GM12878 (cell line): ENCODE results near the gene B3GNT2. TPM values are rescaled to one million over a fixed set of nuclear protein-coding genes. Genes with fewer than 3 reads are reported as not detected.
A peak's percentile ranks its signal among the peaks of the same experiment; 100 is the strongest.

Experiments
- ATAC-seq: fragments of 200-7000 bp; cut with Tn5 transposase; 3 replicates; pipeline ENCODE4 v1.9.1; 2020; ENCODE audit warnings: mild to moderate bottlenecking, moderate library complexity
- BruUV-seq: library from RNA; stranded (reverse); fragments of 400-500 nt; replicated peaks from 2 replicates; lab custom pipeline; 2021; lab: Mats Ljungman, UMichigan
- CTCF ChIA-PET: fragments of 300-600 bp; sonication (Branson Sonifier 250); formaldehyde crosslinking; extraction: SDS; loops from one replicate; lab custom pipeline; 2021; ENCODE audit warnings: inconsistent platforms; lab: Yijun Ruan, JAX
- POLR2A ChIA-PET: fragments of 350-600 bp; formaldehyde crosslinking; extraction: SDS; loops from one replicate; lab custom pipeline; 2021; ENCODE audit warnings: inconsistent platforms; lab: Charles Lee
- RAD21 ChIA-PET: fragments of 300-600 bp; sonication (Branson Sonifier 250); formaldehyde crosslinking; loops from one replicate; lab custom pipeline; 2023; ENCODE audit warnings: antibody characterized with exemption; ENCODE audit not compliant: unreplicated experiment; lab: Charles Lee
- SMC1A ChIA-PET: fragments of 300-600 bp; sonication (Branson Sonifier 250); formaldehyde crosslinking; loops from one replicate; lab custom pipeline; 2023; ENCODE audit not compliant: unreplicated experiment, uncharacterized antibody; lab: Charles Lee
- DNase-seq: peaks from one replicate; pipeline ENCODE4 v3.0.0-alpha.2; 2011; ENCODE audit warnings: low read depth, low spot score
- FAIRE-seq: peaks from 3 replicates; lab custom pipeline; 2011; peaks lifted over from hg19 to GRCh38; lab: Jason Lieb, UNC
- H2AFZ ChIP-seq: 2 replicates; pipeline ENCODE4 v1.6.0; 2011; ENCODE audit warnings: low read depth, low read length, control low read depth; ENCODE audit not compliant: control insufficient read depth
- H3K27ac ChIP-seq: 2 replicates; pipeline ENCODE4 v1.5.1; 2011; ENCODE audit warnings: control low read depth; ENCODE audit not compliant: control insufficient read depth, insufficient read depth
- H3K27me3 ChIP-seq, 2 experiments: replicated peaks in 1 of 2; 2 replicates each; pipeline versions ENCODE4 v1.6.0 to v1.6.1; 2011; ENCODE audit warnings: low read length in 1 of 2; ENCODE audit not compliant: control insufficient read depth in 2 of 2, insufficient read depth in 2 of 2
- H3K36me3 ChIP-seq, 2 experiments: 2 replicates each; pipeline ENCODE4 v1.5.1; 2011; ENCODE audit warnings: low read length in 1 of 2; ENCODE audit not compliant: control insufficient read depth in 2 of 2, insufficient read depth in 2 of 2
- H3K4me1 ChIP-seq: 2 replicates; pipeline ENCODE4 v1.6.1; 2011; ENCODE audit warnings: mild to moderate bottlenecking, low read length, moderate library complexity, mixed read lengths; ENCODE audit not compliant: control insufficient read depth, insufficient read depth
- H3K4me2 ChIP-seq: 2 replicates; pipeline ENCODE4 v1.6.0; 2011; ENCODE audit warnings: control low read depth; ENCODE audit not compliant: control insufficient read depth, insufficient read depth
- H3K4me3 ChIP-seq: fragments of 200-600 bp; sonication (generic); 2 replicates; pipeline ENCODE4 v1.5.1; 2016
- H3K79me2 ChIP-seq: 2 replicates; pipeline ENCODE4 v1.6.0; 2011; ENCODE audit warnings: low read length; ENCODE audit not compliant: control insufficient read depth, insufficient read depth
- H3K9ac ChIP-seq: 2 replicates; pipeline ENCODE4 v1.8.0; 2011; ENCODE audit warnings: low read length, control low read depth, mixed read lengths; ENCODE audit not compliant: control insufficient read depth, insufficient read depth
- H3K9me3 ChIP-seq: replicated peaks from 3 replicates; pipeline ENCODE4 v1.5.1; 2011; ENCODE audit warnings: mild to moderate bottlenecking, low read length; ENCODE audit not compliant: control insufficient read depth, insufficient read depth
- H4K20me1 ChIP-seq: 2 replicates; pipeline ENCODE4 v1.6.0; 2011; ENCODE audit not compliant: control insufficient read depth, insufficient read depth
- ASH2L ChIP-seq: fragments of 300-600, 200-600 bp; sonication (generic); IDR thresholded peaks from 2 replicates; pipeline ENCODE4 v1.6.1; 2017; ENCODE audit warnings: low read depth, mild to moderate bottlenecking, borderline replicate concordance
- HDAC6 ChIP-seq: fragments of 200-600 bp; sonication (generic); IDR thresholded peaks from one replicate; pipeline ENCODE4 v1.8.0; 2017; ENCODE audit warnings: antibody characterized with exemption; ENCODE audit not compliant: unreplicated experiment
- IKZF2 ChIP-seq, 2 experiments: fragments of 450-650 bp; IDR thresholded peaks; 2 replicates each; pipeline ENCODE4 v1.6.1; 2017; ENCODE audit warnings: mild to moderate bottlenecking in 2 of 2, moderate library complexity in 2 of 2
- POLR2A ChIP-seq: IDR thresholded peaks from 2 replicates; pipeline ENCODE4 v1.6.1; 2011; ENCODE audit warnings: low read depth, mild to moderate bottlenecking, low read length
- RCOR1 ChIP-seq: conservative IDR thresholded peaks from 2 replicates; pipeline ENCODE4 v1.6.1; 2012; ENCODE audit warnings: low read depth, low read length, improper control_type of control experiment
- WGBS: methylation state at CpG from one replicate; pipeline ENCODE4 v1.1.6; 2016; ENCODE audit warnings: low lambda C conversion rate; ENCODE audit not compliant: insufficient replicate concordance, insufficient coverage; ENCODE audit errors: missing lambda C conversion rate; 5-methylcytosine and 5-hydroxymethylcytosine counted together
- in situ Hi-C: fragments of 300-500 bp; cut with MboI; formaldehyde crosslinking; loops from 9 replicates; pipeline ENCODE4 v1.14.3; 2018; ENCODE audit warnings: mixed read lengths
- intact Hi-C: fragments of 100-400 bp; cut with micrococcal nuclease; formaldehyde crosslinking; loops from one replicate; pipeline ENCODE4 v1.14.2; 2022; ENCODE audit not compliant: unreplicated experiment
- polyA plus RNA-seq, 11 experiments: library from polyadenylated mRNA; depleted of rRNA in 4 of 11; unstranded in 6 of 11; stranded (reverse) in 5 of 11; fragments of >200 nt; fragmentation: Nextera tagmentation in 4 of 11; fragmentation: Illumina TruSeq in 1 of 11; extraction: Ambion mirVana in 4 of 11; extraction: Trizol in 1 of 11; gene quantifications; 1 replicate in 1 of 11; 2 replicates in 10 of 11; pipeline versions ENCODE4 v1.2.1 to v1.2.3, GENCODE V29; 2011 to 2016; ENCODE audit warnings: inconsistent platforms in 2 of 11, missing spikeins in 2 of 11, low read depth in 1 of 11
- total RNA-seq, 4 experiments: library from RNA; depleted of rRNA in 3 of 4; stranded (reverse); fragments of >200 nt in 3 of 4; fragmentation: Illumina TruSeq in 1 of 4; extraction: Trizol in 1 of 4; gene quantifications; 2 replicates each; pipeline versions ENCODE4 v1.2.1 to v1.2.3, GENCODE V29; 2013 to 2021

Gene B3GNT2
- total and polyA plus RNA-seq, 10 of the 15 experiments (the other 5 are each of a cell fraction or from before 2014, with no cell fraction given): 19.7 to 103 (median 76.3) TPM

GRCh38 chr2:62215306-62216064 lies 19.6 kb downstream of the B3GNT2 start:
- SMC1A ChIA-PET: interaction anchor here (1.0 to 7.4 kb wide), 7 partner anchors 12 to 221 kb away, joined by 3 to 61 read pairs (median 5); no protein-coding TSS in a partner anchor
- Histone ChIP-seq H3K4me3 (no peak overlapping the region), H3K4me2 (peak overlapping the region; percentile 31; the same call in 1 of the 2 replicates), H3K36me3 (peaks cover 23 to 28% of the 10 kb centered on the region in 2 experiments), H3K9me3 (no peaks in the 10 kb centered on the region; the same call in 1 of the 3 replicates), H3K79me2 (peaks cover 100% of the 10 kb centered on the region), H3K9ac (no peak overlapping the region), H3K27ac (0 out of 2 replicates have a peak overlapping the region, but pooled peaks have one; percentile 29), H3K27me3 (no peaks in the 10 kb centered on the region), H2AFZ (no peak overlapping the region), H3K4me1 (peaks cover 45% of the 10 kb centered on the region), H4K20me1 (peaks cover 49% of the 10 kb centered on the region)
- no peak for DNase-seq
- POLR2A ChIA-PET: interaction anchor here (0.5 to 4.7 kb wide), 4 partner anchors 12 to 672 kb away, joined by 3 to 17 read pairs (median 4); no protein-coding TSS in a partner anchor
- CTCF ChIA-PET: interaction anchor here (1.0 to 1.7 kb wide), 5 partner anchors 12 to 222 kb away, joined by 3 to 6 read pairs (median 4); no protein-coding TSS in a partner anchor
- in situ Hi-C loops: no loop called here
- no peak for FAIRE-seq
- BruUV-seq: no TSS peak
- intact Hi-C loops: no loop called here
- no peak for ATAC-seq
- whole genome bisulfite sequencing: 83% methylated on average over 11 of the region's 11 CpGs
- RAD21 ChIA-PET: interaction anchor here (0.7 to 5.9 kb wide), 8 partner anchors 11 to 446 kb away, joined by 3 to 41 read pairs (median 4); no protein-coding TSS in a partner anchor
- peak; percentile 41 for TF ChIP-seq POLR2A
- TF ChIP-seq RCOR1: no peak

GRCh38 chr2:62216113-62216512 lies 20.2 kb downstream of the B3GNT2 start:
- TF ChIP-seq IKZF2 (IDR thresholded peaks at IDR 0.05): 0 out of 4 replicates have a peak, but pooled peaks of 1 of the 2 experiments have one; percentile 23
- no peak for TF ChIP-seq HDAC6
- TF ChIP-seq ASH2L: no peak
- ChIA-PET CTCF (interaction anchor here (1.1 to 1.8 kb wide), 5 partner anchors 13 to 223 kb away, joined by 3 to 5 read pairs (median 4); no protein-coding TSS in a partner anchor), SMC1A (interaction anchor here (0.8 to 7.4 kb wide), 7 partner anchors 17 to 222 kb away, joined by 3 to 61 read pairs (median 3); no protein-coding TSS in a partner anchor), POLR2A (interaction anchor here (0.6 to 4.7 kb wide), 3 partner anchors 16 to 98 kb away, joined by 3 to 17 read pairs (median 4); no protein-coding TSS in a partner anchor), RAD21 (interaction anchor here (0.9 to 5.9 kb wide), 7 partner anchors 12 to 446 kb away, joined by 3 to 41 read pairs (median 5); partner anchors contain the start of gene B3GNT2)
- Histone ChIP-seq H3K79me2 (peaks cover 100% of the 10 kb centered on the region), H3K27me3 (no peaks in the 10 kb centered on the region), H2AFZ (no peak overlapping the region), H3K4me1 (peaks cover 45% of the 10 kb centered on the region), H3K4me2 (no peak overlapping the region), H3K9ac (no peak overlapping the region), H3K36me3 (peaks cover 23 to 28% of the 10 kb centered on the region in 2 experiments), H3K9me3 (no peaks in the 10 kb centered on the region; the same call in 1 of the 3 replicates), H3K27ac (no peak overlapping the region; the same call in 1 of the 2 replicates), H4K20me1 (peaks cover 44% of the 10 kb centered on the region), H3K4me3 (no peak overlapping the region)
- 72% methylated on average over 2 of the region's 2 CpGs for WGBS
- intact Hi-C loops (no loop called here), in situ Hi-C loops (no loop called here)
- ATAC-seq (peak; percentile 6; the same call in 1 of the 3 replicates), DNase-seq (no peak), FAIRE-seq (no peak)
- no TSS peak for BruUV-seq
